GM12874 (cell line): Measurements from ENCODE around the gene MRTFB.

Experiments
- TF ChIP-seq, protein P1 (sequence below): IDR thresholded peaks from 2 replicates; pipeline ENCODE4 v1.5.1; 2011; ENCODE audit warnings: low read depth, mild to moderate bottlenecking, control low read depth, low read length, moderate library complexity; ENCODE audit not compliant: insufficient read depth

Gene MRTFB

DNA sequence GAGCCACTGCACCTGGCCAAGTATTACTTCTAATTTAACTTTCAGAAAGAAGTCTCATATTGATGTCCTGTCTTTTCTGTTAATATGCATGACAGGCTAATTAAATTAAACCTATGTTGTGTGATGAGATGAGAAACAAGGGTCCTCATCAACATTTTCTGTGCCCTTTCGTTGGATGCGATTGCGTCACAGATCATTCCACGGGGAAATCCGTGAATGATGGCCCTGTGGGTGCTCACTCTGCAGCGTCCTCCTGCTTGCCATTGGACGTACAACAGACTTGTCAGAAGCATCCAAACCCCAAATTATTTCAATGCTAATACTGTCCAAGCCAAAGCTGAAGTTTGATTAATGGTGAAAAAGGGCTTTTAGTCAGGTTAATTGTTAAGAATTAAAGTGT is 197.0 kb downstream of the MRTFB start:
- TF ChIP-seq, protein P1, sequence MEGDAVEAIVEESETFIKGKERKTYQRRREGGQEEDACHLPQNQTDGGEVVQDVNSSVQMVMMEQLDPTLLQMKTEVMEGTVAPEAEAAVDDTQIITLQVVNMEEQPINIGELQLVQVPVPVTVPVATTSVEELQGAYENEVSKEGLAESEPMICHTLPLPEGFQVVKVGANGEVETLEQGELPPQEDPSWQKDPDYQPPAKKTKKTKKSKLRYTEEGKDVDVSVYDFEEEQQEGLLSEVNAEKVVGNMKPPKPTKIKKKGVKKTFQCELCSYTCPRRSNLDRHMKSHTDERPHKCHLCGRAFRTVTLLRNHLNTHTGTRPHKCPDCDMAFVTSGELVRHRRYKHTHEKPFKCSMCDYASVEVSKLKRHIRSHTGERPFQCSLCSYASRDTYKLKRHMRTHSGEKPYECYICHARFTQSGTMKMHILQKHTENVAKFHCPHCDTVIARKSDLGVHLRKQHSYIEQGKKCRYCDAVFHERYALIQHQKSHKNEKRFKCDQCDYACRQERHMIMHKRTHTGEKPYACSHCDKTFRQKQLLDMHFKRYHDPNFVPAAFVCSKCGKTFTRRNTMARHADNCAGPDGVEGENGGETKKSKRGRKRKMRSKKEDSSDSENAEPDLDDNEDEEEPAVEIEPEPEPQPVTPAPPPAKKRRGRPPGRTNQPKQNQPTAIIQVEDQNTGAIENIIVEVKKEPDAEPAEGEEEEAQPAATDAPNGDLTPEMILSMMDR, result no peak

DNA sequence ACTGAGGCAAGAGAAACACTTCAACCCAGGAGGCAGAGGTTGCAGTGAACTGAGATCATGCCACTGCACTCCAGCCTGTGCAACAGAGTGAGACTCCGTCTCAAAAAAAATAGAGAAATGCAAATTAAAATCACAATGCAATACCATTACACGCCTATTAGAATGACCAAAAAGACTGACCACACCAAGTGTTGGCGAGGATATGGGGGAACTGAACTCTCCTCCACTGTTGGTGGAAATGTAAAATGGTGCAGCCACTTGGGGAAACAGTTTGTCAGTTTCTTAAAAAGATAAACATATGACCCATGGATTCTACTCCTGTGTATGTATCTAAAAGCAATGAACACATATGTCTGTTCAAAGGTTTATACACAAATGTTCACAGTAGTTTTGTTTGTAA is 204.8 kb downstream of the MRTFB start:
- TF ChIP-seq, protein P1, result no peak

DNA sequence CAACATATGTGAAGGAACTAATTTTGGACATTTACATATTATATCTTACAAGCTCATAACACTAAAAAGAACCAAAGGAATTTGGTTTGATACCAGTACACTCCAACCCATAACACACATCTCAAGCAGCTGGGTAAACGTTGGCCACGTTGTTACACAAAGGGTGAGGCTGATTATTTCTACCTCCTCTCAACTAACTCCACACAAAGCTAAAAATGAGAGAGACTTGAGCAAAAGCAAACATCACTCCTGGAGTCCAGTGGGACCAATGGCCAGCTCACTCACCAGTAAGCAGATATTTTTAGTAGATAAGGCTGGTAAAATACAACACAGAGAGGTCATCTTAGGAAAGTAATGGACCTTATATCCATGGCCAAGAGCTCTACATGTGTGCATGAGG is 207.6 kb downstream of the MRTFB start:
- TF ChIP-seq, protein P1, result no peak

DNA sequence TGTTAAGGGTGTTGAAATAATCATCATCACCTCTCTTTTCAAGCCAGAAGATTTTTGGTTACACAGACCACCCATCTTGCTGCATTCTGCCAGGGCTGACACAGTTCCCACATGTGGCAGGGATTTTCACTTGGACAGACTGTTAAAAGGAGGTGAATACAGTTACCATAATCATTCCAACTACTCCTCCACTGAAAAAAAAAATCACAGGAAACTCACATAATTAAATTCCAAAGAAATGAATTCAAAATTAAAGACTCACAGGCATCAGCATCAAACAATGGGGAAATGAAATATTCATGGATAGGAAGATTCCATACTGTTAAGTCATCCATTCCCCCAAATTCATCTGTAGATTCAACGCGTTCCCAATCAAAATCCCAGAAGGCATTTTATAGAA is 209.4 kb downstream of the MRTFB start:
- TF ChIP-seq, protein P1, result no peak

DNA sequence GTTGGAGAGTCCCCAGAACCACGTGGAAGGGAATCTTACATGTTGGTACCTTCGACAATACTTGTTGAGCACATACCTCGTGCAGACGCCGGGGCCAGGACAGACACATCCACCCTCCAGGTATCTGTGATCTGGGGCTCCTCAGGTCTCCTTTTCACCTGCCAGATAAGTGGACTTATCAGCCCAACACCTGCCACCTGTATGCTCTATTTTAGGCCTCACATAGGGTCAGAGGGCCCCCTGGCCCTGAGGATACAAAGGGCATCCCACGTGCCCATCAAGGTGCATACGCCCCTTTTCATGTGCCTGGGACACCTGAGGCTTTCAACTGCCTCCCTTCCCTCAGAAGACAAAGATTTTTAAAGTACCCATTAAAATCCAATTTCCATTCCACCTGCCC is 212.7 kb downstream of the MRTFB start:
- TF ChIP-seq, protein P1, result no peak

DNA sequence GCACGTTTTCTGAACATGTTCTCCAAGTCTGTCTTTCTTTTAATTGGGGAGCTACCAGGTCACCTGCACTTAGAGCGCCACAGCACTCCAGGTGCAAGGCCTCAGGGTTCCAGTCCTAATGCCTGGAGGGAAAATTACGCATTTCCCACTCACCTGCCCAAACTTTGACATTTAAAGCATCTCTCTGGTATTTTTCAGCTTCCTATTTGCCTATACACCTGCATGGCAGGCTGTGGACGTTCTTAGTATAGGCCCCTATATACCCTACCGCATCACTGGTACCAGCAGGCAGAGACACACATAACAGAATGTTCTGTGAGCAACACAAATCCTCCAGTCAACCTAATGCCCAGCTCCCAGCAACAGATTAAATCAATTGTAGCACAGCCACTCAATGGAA is 213.3 kb downstream of the MRTFB start:
- TF ChIP-seq, protein P1, result no peak

DNA sequence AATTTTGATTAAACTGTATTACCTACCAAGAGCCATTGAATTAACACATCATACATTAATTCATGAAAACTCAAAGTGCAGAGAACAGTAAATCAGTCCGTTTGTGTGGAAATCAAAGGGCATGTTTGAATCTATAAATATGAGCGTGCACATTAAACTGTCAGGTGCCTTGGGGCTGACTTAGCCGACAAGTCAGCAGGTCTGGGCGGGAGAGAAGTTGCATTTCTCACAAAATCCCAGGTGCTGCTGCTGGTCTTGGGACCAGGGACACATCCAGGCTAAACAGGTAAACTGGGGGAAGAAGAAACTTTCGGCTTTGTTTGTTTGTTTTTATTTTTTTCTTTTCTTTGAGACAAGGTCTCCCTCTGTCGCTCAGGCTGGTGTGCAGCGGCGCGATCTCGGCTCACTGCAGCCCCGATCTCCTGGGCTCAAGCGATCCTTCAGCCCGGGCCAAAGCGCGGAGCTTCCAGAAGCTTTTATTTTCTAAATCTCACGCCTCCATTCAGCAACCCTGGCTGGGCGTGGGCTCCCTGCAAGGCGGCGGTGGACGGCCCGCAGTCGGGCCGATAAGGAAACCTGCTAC is 213.9 kb downstream of the MRTFB start:
- TF ChIP-seq, protein P1, result peak; percentile 37
